A673 (cell line): ENCODE results near the gene FTCDNL1. TPM values are rescaled to one million over a fixed set of nuclear protein-coding genes. Genes with fewer than 3 reads are reported as not detected.

Experiments used
- BruUV-seq: library from RNA; stranded (reverse); fragments of 400-500 nt; replicated peaks from 2 replicates; lab custom pipeline; 2021; lab: Mats Ljungman, UMichigan
- CTCF ChIA-PET: fragments of 300-600 bp; sonication (Branson Sonifier 250); formaldehyde crosslinking; loops from one replicate; lab custom pipeline; 2022; ENCODE audit warnings: antibody characterized with exemption; lab: Charles Lee
- POLR2A ChIA-PET: fragments of 300-600 bp; sonication (Branson Sonifier 250); formaldehyde crosslinking; loops from one replicate; lab custom pipeline; 2022; ENCODE audit warnings: antibody characterized with exemption; ENCODE audit not compliant: low non-redundant PET; lab: Charles Lee
- DNase-seq: peaks from one replicate; pipeline ENCODE4 v3.0.0-alpha.2; 2015; ENCODE audit warnings: low spot score
- H3K27ac ChIP-seq: fragments of 200-600 bp; sonication (generic); 2 replicates; pipeline ENCODE4 v1.5.1; 2016; ENCODE audit warnings: mixed run types, low read depth, mild to moderate bottlenecking, mixed read lengths, antibody characterized with exemption, low read length; ENCODE audit not compliant: poor library complexity, severe bottlenecking
- H3K27me3 ChIP-seq: fragments of 200-600 bp; sonication (generic); replicated peaks from 2 replicates; pipeline ENCODE4 v1.6.1; 2017; ENCODE audit warnings: mixed run types, low read depth, mild to moderate bottlenecking, mixed read lengths, antibody characterized with exemption, low read length; ENCODE audit not compliant: insufficient read depth, poor library complexity
- H3K36me3 ChIP-seq: fragments of 200-600 bp; sonication (generic); 2 replicates; pipeline ENCODE4 v1.6.1; 2016; ENCODE audit warnings: mixed run types, mild to moderate bottlenecking, mixed read lengths, antibody characterized with exemption, low read length; ENCODE audit not compliant: insufficient read depth, poor library complexity, severe bottlenecking
- H3K4me1 ChIP-seq: fragments of 200-600 bp; sonication (generic); 2 replicates; pipeline ENCODE4 v1.6.1; 2017; ENCODE audit warnings: mixed run types, mild to moderate bottlenecking, mixed read lengths, antibody characterized with exemption, low read length; ENCODE audit not compliant: insufficient read depth, poor library complexity, severe bottlenecking
- H3K4me3 ChIP-seq: fragments of 200-600 bp; sonication (generic); 2 replicates; pipeline ENCODE4 v1.5.1; 2016; ENCODE audit warnings: low read depth, mixed run types, mild to moderate bottlenecking, mixed read lengths, low read length; ENCODE audit not compliant: poor library complexity, severe bottlenecking
- H3K9me3 ChIP-seq: fragments of 200-600 bp; sonication (generic); 2 replicates; pipeline ENCODE4 v1.6.1; 2016; ENCODE audit warnings: mixed run types, low read depth, mild to moderate bottlenecking, mixed read lengths, antibody characterized with exemption, low read length; ENCODE audit not compliant: poor library complexity, severe bottlenecking
- CTCF ChIP-seq: fragments of 300-800, 200-600 bp; sonication (generic); conservative IDR thresholded peaks from 2 replicates; pipeline ENCODE4 v1.5.1; 2017; ENCODE audit warnings: low read depth, mild to moderate bottlenecking, antibody characterized with exemption, low read length, moderate library complexity, mixed read lengths
- EZH2 ChIP-seq: fragments of 200-600 bp; sonication (generic); IDR thresholded peaks from 2 replicates; pipeline ENCODE4 v1.6.1; 2017; ENCODE audit warnings: borderline replicate concordance, low read depth, mild to moderate bottlenecking, mixed read lengths, antibody characterized with exemption, low read length; ENCODE audit not compliant: poor library complexity, severe bottlenecking
- intact Hi-C: fragments of 100-400 bp; cut with micrococcal nuclease; formaldehyde crosslinking; loops from one replicate; pipeline ENCODE4 v1.10.0; 2022; ENCODE audit not compliant: unreplicated experiment
- total RNA-seq: library from RNA; stranded (reverse); gene quantifications from 2 replicates; pipeline ENCODE4 v1.2.3, GENCODE V29; 2021

The FTCDNL1 gene
- total RNA-seq, 1 experiment from 2014 or later, result 0.88 TPM

GRCh38 chr2:199765646-199766045 lies 85.3 kb downstream of the FTCDNL1 start:
- no peak for DNase-seq
- Histone ChIP-seq H3K4me3 (no peak overlapping the region), H3K27me3 (no peaks in the 10 kb centered on the region), H3K4me1 (no peaks in the 10 kb centered on the region), H3K27ac (no peak overlapping the region), H3K36me3 (no peaks in the 10 kb centered on the region), H3K9me3 (no peaks in the 10 kb centered on the region)
- POLR2A ChIA-PET, result interaction anchor here (0.6 kb wide), 1 partner anchor 307 kb away, joined by 6 read pairs; no protein-coding TSS in a partner anchor
- TF ChIP-seq CTCF (no peak), EZH2 (no peak)
- BruUV-seq, result no TSS peak
- CTCF ChIA-PET, result no interaction called here
- intact Hi-C loops, result no loop called here

DNA sequence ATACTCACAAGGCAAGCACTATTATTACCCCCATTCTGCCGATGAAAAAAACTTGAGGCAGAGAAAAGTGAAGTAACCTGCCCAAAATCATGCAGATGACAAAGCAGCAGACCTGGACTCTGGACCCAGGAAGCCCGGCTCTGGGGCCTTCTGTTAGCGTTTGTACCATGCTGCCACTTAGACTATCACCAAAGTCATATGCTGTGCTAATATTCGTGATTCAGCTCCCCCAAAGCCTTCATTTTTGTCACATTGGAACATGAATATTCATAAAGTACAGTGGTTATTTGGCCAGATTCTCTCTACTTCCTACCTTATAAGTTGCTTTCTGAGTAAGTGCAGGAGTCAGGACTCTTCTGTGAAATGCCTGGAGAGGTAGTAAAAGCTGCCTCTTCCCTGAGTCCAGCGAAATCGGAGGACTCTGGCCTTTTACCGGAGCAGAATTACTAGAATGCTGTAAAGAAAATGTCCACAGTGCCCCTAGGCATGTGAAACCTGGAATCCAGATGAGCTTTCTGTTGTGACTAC lies 86.7 kb downstream of the FTCDNL1 start:
- Histone ChIP-seq H3K36me3 (no peaks in the 10 kb centered on the region), H3K27ac (no peak overlapping the region), H3K4me3 (no peak overlapping the region), H3K9me3 (no peaks in the 10 kb centered on the region), H3K4me1 (no peaks in the 10 kb centered on the region), H3K27me3 (no peaks in the 10 kb centered on the region)
- ChIA-PET POLR2A (no interaction called here), CTCF (no interaction called here)
- no TSS peak for BruUV-seq
- intact Hi-C loops, result no loop called here
- no peak for TF ChIP-seq EZH2
- DNase-seq, result no peak

DNA sequence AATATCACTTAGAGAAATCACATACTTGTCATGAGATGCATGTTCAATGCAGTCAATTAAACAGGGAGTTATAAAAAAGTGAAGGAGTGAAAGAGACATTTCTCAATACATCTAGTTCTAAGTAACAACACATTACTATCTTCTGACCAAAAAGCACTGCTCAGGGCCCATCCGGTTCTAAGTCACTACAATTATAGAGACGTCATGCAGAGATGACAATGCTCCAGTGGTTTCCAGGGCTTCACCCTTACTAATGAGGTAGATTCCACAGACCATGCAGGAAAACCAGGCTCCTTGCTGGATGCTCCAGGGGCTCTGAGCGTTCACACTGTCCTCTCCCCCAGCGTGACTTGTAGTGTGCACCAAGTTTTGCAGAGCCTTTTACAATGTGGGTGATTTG lies 88.0 kb downstream of the FTCDNL1 start:
- no peaks in the 10 kb centered on the region for H3K4me1 ChIP-seq
- H3K27me3 ChIP-seq, result no peaks in the 10 kb centered on the region
- H3K36me3 ChIP-seq, result no peaks in the 10 kb centered on the region
- H3K4me3 ChIP-seq, result no peak overlapping the region
- no TSS peak for BruUV-seq
- ChIA-PET CTCF (no interaction called here), POLR2A (no interaction called here)
- no peaks in the 10 kb centered on the region for H3K9me3 ChIP-seq
- no peak overlapping the region for H3K27ac ChIP-seq
- intact Hi-C loops, result no loop called here
- TF ChIP-seq EZH2 (no peak), CTCF (no peak)
- DNase-seq, result no peak

GRCh38 chr2:199760574-199760973 lies 90.4 kb downstream of the FTCDNL1 start:
- intact Hi-C loops, result no loop called here
- Histone ChIP-seq H3K4me3 (no peak overlapping the region), H3K27ac (no peak overlapping the region), H3K36me3 (no peaks in the 10 kb centered on the region), H3K4me1 (no peaks in the 10 kb centered on the region), H3K27me3 (no peaks in the 10 kb centered on the region), H3K9me3 (no peaks in the 10 kb centered on the region)
- CTCF ChIA-PET, result no interaction called here
- TF ChIP-seq CTCF (no peak), EZH2 (no peak)
- BruUV-seq, result no TSS peak
- no peak for DNase-seq
- POLR2A ChIA-PET, result no interaction called here
